ENCODE measurements around the gene ARSG. TPM values are rescaled to one million over a fixed set of nuclear protein-coding genes. Genes with fewer than 3 reads are reported as not detected.

The ARSG gene
- total and polyA plus RNA-seq, 2 of the 8 experiments (the other 6 are each of a cell fraction or from before 2014, with no cell fraction given) = 3.3 to 4.0 TPM

DNA sequence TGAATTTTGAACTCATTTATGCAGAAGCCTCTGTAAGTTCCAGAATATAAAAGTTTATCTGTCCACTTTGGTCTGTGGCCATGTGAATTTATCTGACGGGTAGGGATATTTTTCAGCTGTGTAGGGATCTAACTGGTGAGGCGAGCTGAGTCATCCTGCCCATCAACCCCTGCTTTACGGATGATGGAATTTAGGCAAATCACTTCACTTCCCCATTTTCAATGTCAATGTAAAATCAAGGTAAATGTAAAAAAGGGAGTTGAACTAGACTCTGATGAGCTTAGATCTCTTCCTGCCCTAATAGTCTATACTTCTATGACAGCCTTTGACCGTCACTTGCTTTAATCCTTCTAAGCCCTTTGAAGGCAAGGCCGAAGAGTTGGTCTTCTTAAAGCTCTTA lies 2.9 kb upstream of the ARSG start:
- ChIA-PET CTCF (ENCODE audit: partially characterized antibody) (interaction anchor here (0.8 to 3.5 kb wide), 10 partner anchors 9 to 143 kb away, joined by 3 to 17 read pairs (median 4); no protein-coding TSS in a partner anchor), POLR2A (ENCODE audit: partially characterized antibody) (interaction anchor here (0.6 to 3.6 kb wide), 3 partner anchors 7 to 152 kb away, joined by 3 to 18 read pairs (median 5); no protein-coding TSS in a partner anchor)
- H3K56ac ChIP-seq (replicated peaks; ENCODE audit: insufficient read length, low read depth, low read length) = no peak overlapping the region
- DNase-seq (ENCODE audit: low read depth in 1 of 2, low spot score in 2 of 2) = no peak
- TF ChIP-seq, protein P1, sequence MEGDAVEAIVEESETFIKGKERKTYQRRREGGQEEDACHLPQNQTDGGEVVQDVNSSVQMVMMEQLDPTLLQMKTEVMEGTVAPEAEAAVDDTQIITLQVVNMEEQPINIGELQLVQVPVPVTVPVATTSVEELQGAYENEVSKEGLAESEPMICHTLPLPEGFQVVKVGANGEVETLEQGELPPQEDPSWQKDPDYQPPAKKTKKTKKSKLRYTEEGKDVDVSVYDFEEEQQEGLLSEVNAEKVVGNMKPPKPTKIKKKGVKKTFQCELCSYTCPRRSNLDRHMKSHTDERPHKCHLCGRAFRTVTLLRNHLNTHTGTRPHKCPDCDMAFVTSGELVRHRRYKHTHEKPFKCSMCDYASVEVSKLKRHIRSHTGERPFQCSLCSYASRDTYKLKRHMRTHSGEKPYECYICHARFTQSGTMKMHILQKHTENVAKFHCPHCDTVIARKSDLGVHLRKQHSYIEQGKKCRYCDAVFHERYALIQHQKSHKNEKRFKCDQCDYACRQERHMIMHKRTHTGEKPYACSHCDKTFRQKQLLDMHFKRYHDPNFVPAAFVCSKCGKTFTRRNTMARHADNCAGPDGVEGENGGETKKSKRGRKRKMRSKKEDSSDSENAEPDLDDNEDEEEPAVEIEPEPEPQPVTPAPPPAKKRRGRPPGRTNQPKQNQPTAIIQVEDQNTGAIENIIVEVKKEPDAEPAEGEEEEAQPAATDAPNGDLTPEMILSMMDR (IDR thresholded peaks at IDR 0.05; ENCODE audit: control extremely low read depth in 1 of 3, insufficient read depth in 1 of 3, low read depth in 1 of 3, low read length in 3 of 3) = no peak
- no peak for TF ChIP-seq PHF8 (conservative IDR thresholded peaks at IDR 0.05; ENCODE audit: low read depth, low read length)
- no peak overlapping the region for H4K91ac ChIP-seq (replicated peaks; ENCODE audit: insufficient read length, low read length)
- no peak overlapping the region for H3K18ac ChIP-seq (ENCODE audit: extremely low read depth, low read length)
- H2BK20ac ChIP-seq (ENCODE audit: low read length) = no peak overlapping the region
- no peak overlapping the region for H3K9ac ChIP-seq (replicated peaks in 1 of 4; ENCODE audit: extremely low read depth in 1 of 4, low read depth in 3 of 4, low read length in 3 of 4)
- no peak overlapping the region for H2AK5ac ChIP-seq (ENCODE audit: low read depth, low read length)
- H3K79me1 ChIP-seq (ENCODE audit: low read depth, low read length) = no peaks in the 10 kb centered on the region
- H3K79me2 ChIP-seq (ENCODE audit: control insufficient read depth in 1 of 2, insufficient read depth in 2 of 2, low read length in 2 of 2) = no peaks in the 10 kb centered on the region
- no peak overlapping the region for H2BK5ac ChIP-seq (ENCODE audit: low read depth, low read length)
- peaks cover 7 to 11% (median 10%) of the 10 kb centered on the region in 4 experiments; a peak in 6 of 7 replicates for H3K4me1 ChIP-seq (replicated peaks in 1 of 4; ENCODE audit: control insufficient read depth in 3 of 4, insufficient read depth in 4 of 4, low read length in 3 of 4)
- 96% methylated on average over 5 of the region's 5 CpGs; no CpG with 5 or more reads in 1 of the 2 experiments for WGBS, 2 experiments (ENCODE audit: extremely low coverage in 1 of 2, insufficient coverage in 1 of 2, insufficient read length in 1 of 2, insufficient replicate concordance in 2 of 2, low coverage in 1 of 2, low lambda C conversion rate in 2 of 2, missing lambda C conversion rate in 1 of 2)
- H3K36me3 ChIP-seq (ENCODE audit: control insufficient read depth in 2 of 4, insufficient read depth in 4 of 4, low read length in 3 of 4) = no peaks in the 10 kb centered on the region
- H3K27ac ChIP-seq (ENCODE audit: low read depth, low read length) = no peak overlapping the region
- H4K8ac ChIP-seq (ENCODE audit: extremely low read depth, insufficient read depth, low read length) = no peak overlapping the region
- peaks cover 22% of the 10 kb centered on the region for H3K23me2 ChIP-seq (ENCODE audit: low read depth, low read length)
- H3K4me2 ChIP-seq (ENCODE audit: insufficient read depth in 1 of 2, low read depth in 2 of 2, low read length in 2 of 2) = no peak overlapping the region
- peaks cover 8 to 25% (median 23%) of the 10 kb centered on the region in 4 experiments for H3K27me3 ChIP-seq (replicated peaks in 1 of 4; ENCODE audit: control insufficient read depth in 3 of 4, extremely low read depth in 1 of 4, insufficient read depth in 3 of 4, low read length in 3 of 4)
- H4K20me1 ChIP-seq (replicated peaks in 1 of 2; ENCODE audit: control insufficient read depth in 1 of 2, insufficient read depth in 2 of 2, low read length in 2 of 2) = peaks cover 0 to 3% of the 10 kb centered on the region in 2 experiments
- no peak overlapping the region for H3K14ac ChIP-seq (ENCODE audit: insufficient read length)
- H2AFZ ChIP-seq (ENCODE audit: low read length) = no peak overlapping the region
- no peak overlapping the region for H4K5ac ChIP-seq (ENCODE audit: insufficient read length, low read depth, low read length)
- H3K4ac ChIP-seq (replicated peaks; ENCODE audit: insufficient read length, low read depth, low read length) = no peak overlapping the region
- no peak overlapping the region for H3K23ac ChIP-seq (ENCODE audit: insufficient read length)
- no peaks in the 10 kb centered on the region for H3K9me3 ChIP-seq (ENCODE audit: insufficient read depth in 2 of 2, low read depth in 1 of 2, low read length in 1 of 2)
- no peak overlapping the region for H3K4me3 ChIP-seq (ENCODE audit: extremely low read depth in 1 of 4, insufficient read depth in 2 of 4, low read depth in 3 of 4, low read length in 4 of 4)
- H2BK120ac ChIP-seq (replicated peaks; ENCODE audit: low read depth, low read length) = no peak overlapping the region
- no peak overlapping the region for H2BK12ac ChIP-seq (ENCODE audit: low read depth, low read length)
- no peak overlapping the region for H2BK15ac ChIP-seq (ENCODE audit: low read length)
- no peak for FAIRE-seq

Data from H1 (cell line).